GM20431 (cell line): ENCODE results near the gene NCKAP5.
"Not testable (repeated sequence)": the region's sequence is repeated elsewhere in the genome, so short reads cannot be mapped to it uniquely, and the experiment has no call there.

ENCODE experiments used
- in situ Hi-C: fragments of 300-500 bp; cut with MseI, MboI; formaldehyde crosslinking; loops from one replicate; pipeline ENCODE4 v1.15.0; 2020; ENCODE audit warnings: low sequenced_read_pairs; ENCODE audit not compliant: unreplicated experiment

NCKAP5 gene

GRCh38 chr2:132830321-132830827, 737.9 kb downstream of the NCKAP5 start:
- in situ Hi-C loops, result no loop called here

GRCh38 chr2:132825601-132826000, 742.7 kb downstream of the NCKAP5 start:
- in situ Hi-C loops, result no loop called here

GRCh38 chr2:132824716-132825115, 743.5 kb downstream of the NCKAP5 start:
- in situ Hi-C loops, result no loop called here

GRCh38 chr2:132816234-132816633, 752.0 kb downstream of the NCKAP5 start:
- in situ Hi-C loops, result no loop called here

- in situ Hi-C loops, result no loop called here
These were observed 752.7 kb downstream of the NCKAP5 start for GRCh38 chr2:132815516-132815915.

- in situ Hi-C loops, result no loop called here
These were observed 753.6 kb downstream of the NCKAP5 start for GRCh38 chr2:132814651-132815050.

GRCh38 chr2:132813422-132813821, 754.8 kb downstream of the NCKAP5 start:
- in situ Hi-C loops, result no loop called here

- in situ Hi-C loops, result no loop called here
These were observed 756.9 kb downstream of the NCKAP5 start for GRCh38 chr2:132811148-132811915.

- in situ Hi-C loops, result not testable (repeated sequence)
These were observed 758.3 kb downstream of the NCKAP5 start for GRCh38 chr2:132809962-132810361.

- in situ Hi-C loops, result no loop called here
These were observed 764.2 kb downstream of the NCKAP5 start for GRCh38 chr2:132804051-132804450.

- in situ Hi-C loops, result no loop called here
These were observed 769.9 kb downstream of the NCKAP5 start for GRCh38 chr2:132798341-132798740.

GRCh38 chr2:132797556-132797955, 770.7 kb downstream of the NCKAP5 start:
- in situ Hi-C loops, result no loop called here

GRCh38 chr2:132797071-132797470, 771.2 kb downstream of the NCKAP5 start:
- in situ Hi-C loops, result no loop called here

- in situ Hi-C loops, result no loop called here
These were observed 773.0 kb downstream of the NCKAP5 start for GRCh38 chr2:132795220-132795619.

GRCh38 chr2:132793532-132793931, 774.7 kb downstream of the NCKAP5 start:
- in situ Hi-C loops, result no loop called here

GRCh38 chr2:132790207-132790785, 778.0 kb downstream of the NCKAP5 start:
- in situ Hi-C loops, result no loop called here

- in situ Hi-C loops, result no loop called here
These were observed 779.2 kb downstream of the NCKAP5 start for GRCh38 chr2:132789066-132789465.

GRCh38 chr2:132788310-132788838, 779.9 kb downstream of the NCKAP5 start:
- in situ Hi-C loops, result no loop called here

GRCh38 chr2:132783883-132784282, 784.4 kb downstream of the NCKAP5 start:
- in situ Hi-C loops, result no loop called here

GRCh38 chr2:132782176-132782783, 786.0 kb downstream of the NCKAP5 start:
- in situ Hi-C loops, result no loop called here

GRCh38 chr2:132780651-132781050, 787.6 kb downstream of the NCKAP5 start:
- in situ Hi-C loops, result no loop called here
